Tongue (tissue), 2 donors: ENCODE measurements around the gene FBN3. TPM values are rescaled to one million over a fixed set of nuclear protein-coding genes. Genes with fewer than 3 reads are reported as not detected.
A peak's percentile ranks its signal among the peaks of the same experiment; 100 is the strongest.
"Not testable (repeated sequence)": the region's sequence is repeated elsewhere in the genome, so short reads cannot be mapped to it uniquely, and the experiment has no call there.

ENCODE experiments used
- DNase-seq: peaks from one replicate; pipeline ENCODE4 v3.0.0-alpha.2; 2015
- total RNA-seq: library from RNA; depleted of rRNA; stranded (reverse); fragments of >200 nt; gene quantifications from one replicate; pipeline ENCODE4 v1.2.3, GENCODE V29; 2014

Gene FBN3
- total RNA-seq, result 13.3 TPM

GRCh38 chr19:8149261-8150094 is at the start of gene FBN3:
Gene FBN3 (minus strand): TSS chr19:8149592. CDS start chr19:8147480, 2,112 bp downstream.
- peak; percentile 67 for DNase-seq

- DNase-seq, result no peak
These were observed 47.0 kb upstream of the FBN3 start for GRCh38 chr19:8196271-8196927.

- DNase-seq, result no peak
These were observed 45.3 kb upstream of the FBN3 start for GRCh38 chr19:8194528-8195267.

GRCh38 chr19:8192221-8192820 is 42.9 kb upstream of the FBN3 start:
- DNase-seq, result no peak

GRCh38 chr19:8185343-8186068 is 36.1 kb upstream of the FBN3 start:
- DNase-seq, result no peak

GRCh38 chr19:8184274-8184673 is 34.9 kb upstream of the FBN3 start:
- DNase-seq, result no peak

GRCh38 chr19:8180018-8180417 is 30.6 kb upstream of the FBN3 start:
- DNase-seq, result no peak

- DNase-seq, result no peak
These were observed 25.3 kb upstream of the FBN3 start for GRCh38 chr19:8174706-8175105.

GRCh38 chr19:8168537-8168936 is 19.1 kb upstream of the FBN3 start:
- no peak for DNase-seq

GRCh38 chr19:8167985-8168384 is 18.6 kb upstream of the FBN3 start:
- no peak for DNase-seq

- no peak for DNase-seq
These were observed 14.4 kb upstream of the FBN3 start for GRCh38 chr19:8163759-8164158.

GRCh38 chr19:8161135-8161646 is 11.8 kb upstream of the FBN3 start:
- DNase-seq, result no peak

- not testable (repeated sequence) for DNase-seq
These were observed 9.9 kb upstream of the FBN3 start for GRCh38 chr19:8159322-8159721.

GRCh38 chr19:8158411-8159074 is 9.2 kb upstream of the FBN3 start:
- DNase-seq, result peak; percentile 87

GRCh38 chr19:8155318-8155717 is 5.9 kb upstream of the FBN3 start:
- no peak for DNase-seq

- not testable (repeated sequence) for DNase-seq
These were observed 4.6 kb upstream of the FBN3 start for GRCh38 chr19:8154014-8154413.

GRCh38 chr19:8151767-8152035 is 2.3 kb upstream of the FBN3 start:
- DNase-seq, result no peak

- DNase-seq, result no peak
These were observed 1.8 kb upstream of the FBN3 start for GRCh38 chr19:8150998-8151766.

GRCh38 chr19:8150178-8150865 is 930 bp upstream of the FBN3 start:
- no peak for DNase-seq
